MM.1S (cell line): ENCODE results near the gene KCNG4.
"Not testable (repeated sequence)": the region's sequence is repeated elsewhere in the genome, so short reads cannot be mapped to it uniquely, and the experiment has no call there.

Source experiments
- DNase-seq: peaks from one replicate; pipeline ENCODE4 v3.0.0-alpha.2; 2015
- H2AFZ ChIP-seq: fragments of 300-600 bp; sonication (generic); 2 replicates; pipeline ENCODE4 v1.6.0; 2016; ENCODE audit warnings: antibody characterized with exemption, low read length
- H3F3A ChIP-seq: fragments of 300-600 bp; sonication (generic); 2 replicates; pipeline ENCODE4 v1.6.1; 2016; ENCODE audit warnings: mild to moderate bottlenecking, antibody characterized with exemption, low read length, moderate library complexity, mixed read lengths; ENCODE audit not compliant: insufficient read depth
- H3K27ac ChIP-seq: fragments of 300-600 bp; sonication (generic); 2 replicates; pipeline ENCODE4 v1.5.1; 2016; ENCODE audit warnings: mild to moderate bottlenecking, low read length
- H3K27me3 ChIP-seq: fragments of 300-600 bp; sonication (generic); replicated peaks from 2 replicates; pipeline ENCODE4 v1.6.0; 2016; ENCODE audit warnings: low read length; ENCODE audit not compliant: insufficient read depth
- H3K36me3 ChIP-seq: fragments of 300-600 bp; sonication (generic); replicated peaks from 2 replicates; pipeline ENCODE4 v1.6.1; 2016; ENCODE audit warnings: mild to moderate bottlenecking, low read length, mixed read lengths; ENCODE audit not compliant: insufficient read depth
- H3K4me1 ChIP-seq: fragments of 300-600 bp; sonication (generic); 2 replicates; pipeline ENCODE4 v1.6.1; 2016; ENCODE audit warnings: low read length, mixed read lengths
- H3K4me2 ChIP-seq: fragments of 300-600 bp; sonication (generic); 2 replicates; pipeline ENCODE4 v1.6.0; 2016; ENCODE audit warnings: low read depth, low read length
- H3K4me3 ChIP-seq: fragments of 300-600 bp; sonication (generic); 2 replicates; pipeline ENCODE4 v1.5.1; 2016; ENCODE audit warnings: low read length, mixed read lengths
- H3K79me2 ChIP-seq: fragments of 300-600 bp; sonication (generic); 2 replicates; pipeline ENCODE4 v1.6.1; 2016; ENCODE audit warnings: mixed run types, low read length, mixed read lengths
- H3K9ac ChIP-seq: fragments of 300-600 bp; sonication (generic); 2 replicates; pipeline ENCODE4 v1.6.1; 2016; ENCODE audit warnings: low read length, mixed read lengths
- H3K9me2 ChIP-seq: fragments of 300-600 bp; sonication (generic); replicated peaks from 2 replicates; pipeline ENCODE4 v1.6.1; 2016; ENCODE audit warnings: mild to moderate bottlenecking, low read length, mixed read lengths; ENCODE audit not compliant: insufficient read depth
- H3K9me3 ChIP-seq: fragments of 300-600 bp; sonication (generic); replicated peaks from 2 replicates; pipeline ENCODE4 v1.6.1; 2016; ENCODE audit warnings: mild to moderate bottlenecking, low read length, mixed read lengths; ENCODE audit not compliant: insufficient read depth
- H4K20me1 ChIP-seq: fragments of 300-600 bp; sonication (generic); 2 replicates; pipeline ENCODE4 v1.6.1; 2016; ENCODE audit warnings: mild to moderate bottlenecking, low read length, moderate library complexity, mixed read lengths; ENCODE audit not compliant: insufficient read depth
- EZH2 ChIP-seq: fragments of 300-600 bp; sonication (generic); optimal IDR thresholded peaks from 2 replicates; pipeline ENCODE3; 2017; ENCODE audit warnings: low read depth, mild to moderate bottlenecking, antibody characterized with exemption, low read length, mixed read lengths
- EZH2phosphoT487 ChIP-seq: fragments of 300-600 bp; sonication (generic); IDR thresholded peaks from 2 replicates; pipeline ENCODE4 v1.6.1; 2018; ENCODE audit warnings: antibody characterized with exemption, low read length
- TF ChIP-seq, protein P1 (sequence below): fragments of 300-600 bp; sonication (generic); IDR thresholded peaks from 2 replicates; pipeline ENCODE4 v1.5.1; 2016; ENCODE audit warnings: antibody characterized with exemption, low read length, mixed read lengths

KCNG4 gene

DNA sequence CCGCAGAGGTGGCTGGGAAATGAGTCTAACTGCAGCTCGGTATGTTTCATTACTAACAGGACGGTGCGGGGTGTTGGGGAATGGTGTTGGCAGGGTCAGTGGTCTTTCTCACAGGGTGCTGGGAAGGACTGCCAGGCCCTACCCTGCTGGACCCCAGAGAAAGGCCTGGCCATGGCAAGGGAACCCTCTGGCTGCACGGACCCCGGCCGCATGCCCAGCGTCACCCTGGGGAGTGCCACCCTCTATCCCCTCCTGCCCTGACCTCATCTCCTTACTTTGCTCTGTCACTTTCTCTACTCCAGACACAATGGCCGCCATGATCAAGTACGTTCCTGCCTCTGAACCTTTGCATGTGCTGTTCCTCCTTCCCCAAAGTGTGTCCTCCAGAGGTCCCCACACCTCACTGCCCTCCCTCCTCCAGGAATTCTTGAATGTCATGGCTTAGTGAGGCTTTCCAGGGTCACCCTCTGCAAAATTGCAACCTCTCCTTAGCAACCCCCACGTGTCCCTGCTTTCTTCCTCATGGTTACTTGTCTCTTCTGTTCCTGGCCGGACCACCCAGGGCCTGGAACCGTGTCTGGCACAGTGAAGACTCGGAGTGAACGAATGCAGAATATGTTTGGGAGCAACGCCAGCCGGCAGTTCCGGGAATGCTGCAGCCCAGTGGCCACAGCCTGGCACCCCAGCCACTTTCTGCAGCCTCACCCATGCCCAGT lies 33.7 kb downstream of the KCNG4 start:
- Histone ChIP-seq H3K4me2 (no peak overlapping the region), H4K20me1 (no peaks in the 10 kb centered on the region), H3K9me2 (no peaks in the 10 kb centered on the region), H3F3A (no peaks in the 10 kb centered on the region), H3K4me3 (no peak overlapping the region), H2AFZ (no peak overlapping the region), H3K79me2 (no peaks in the 10 kb centered on the region), H3K27me3 (peaks cover 17% of the 10 kb centered on the region), H3K9me3 (no peaks in the 10 kb centered on the region), H3K27ac (no peak overlapping the region), H3K4me1 (no peaks in the 10 kb centered on the region), H3K9ac (no peak overlapping the region), H3K36me3 (no peaks in the 10 kb centered on the region)
- DNase-seq: no peak
- TF ChIP-seq, protein P1, sequence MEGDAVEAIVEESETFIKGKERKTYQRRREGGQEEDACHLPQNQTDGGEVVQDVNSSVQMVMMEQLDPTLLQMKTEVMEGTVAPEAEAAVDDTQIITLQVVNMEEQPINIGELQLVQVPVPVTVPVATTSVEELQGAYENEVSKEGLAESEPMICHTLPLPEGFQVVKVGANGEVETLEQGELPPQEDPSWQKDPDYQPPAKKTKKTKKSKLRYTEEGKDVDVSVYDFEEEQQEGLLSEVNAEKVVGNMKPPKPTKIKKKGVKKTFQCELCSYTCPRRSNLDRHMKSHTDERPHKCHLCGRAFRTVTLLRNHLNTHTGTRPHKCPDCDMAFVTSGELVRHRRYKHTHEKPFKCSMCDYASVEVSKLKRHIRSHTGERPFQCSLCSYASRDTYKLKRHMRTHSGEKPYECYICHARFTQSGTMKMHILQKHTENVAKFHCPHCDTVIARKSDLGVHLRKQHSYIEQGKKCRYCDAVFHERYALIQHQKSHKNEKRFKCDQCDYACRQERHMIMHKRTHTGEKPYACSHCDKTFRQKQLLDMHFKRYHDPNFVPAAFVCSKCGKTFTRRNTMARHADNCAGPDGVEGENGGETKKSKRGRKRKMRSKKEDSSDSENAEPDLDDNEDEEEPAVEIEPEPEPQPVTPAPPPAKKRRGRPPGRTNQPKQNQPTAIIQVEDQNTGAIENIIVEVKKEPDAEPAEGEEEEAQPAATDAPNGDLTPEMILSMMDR: no peak
- TF ChIP-seq EZH2phosphoT487 (no peak), EZH2 (no peak)

DNA sequence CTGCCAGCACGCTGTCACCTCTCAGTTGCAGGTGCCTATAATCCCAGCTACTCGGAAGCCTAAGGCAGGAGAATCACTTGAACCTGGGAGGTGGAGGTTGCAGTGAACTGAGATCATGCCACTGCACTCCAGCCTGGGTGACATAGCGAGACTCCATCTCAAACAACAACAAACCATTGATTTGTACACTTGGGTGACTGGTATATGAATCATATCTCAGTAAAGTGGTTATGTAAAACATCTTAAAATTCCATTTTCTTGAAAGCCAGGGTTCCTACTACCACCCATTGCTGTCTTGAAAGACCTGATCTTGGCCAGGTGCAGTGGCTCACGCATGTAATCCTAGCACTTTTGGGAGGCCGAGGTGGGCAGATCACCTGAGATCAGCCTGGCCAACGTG lies 34.7 kb downstream of the KCNG4 start:
- H3K27me3 ChIP-seq: peaks cover 17% of the 10 kb centered on the region
- not testable (repeated sequence) for DNase-seq

DNA sequence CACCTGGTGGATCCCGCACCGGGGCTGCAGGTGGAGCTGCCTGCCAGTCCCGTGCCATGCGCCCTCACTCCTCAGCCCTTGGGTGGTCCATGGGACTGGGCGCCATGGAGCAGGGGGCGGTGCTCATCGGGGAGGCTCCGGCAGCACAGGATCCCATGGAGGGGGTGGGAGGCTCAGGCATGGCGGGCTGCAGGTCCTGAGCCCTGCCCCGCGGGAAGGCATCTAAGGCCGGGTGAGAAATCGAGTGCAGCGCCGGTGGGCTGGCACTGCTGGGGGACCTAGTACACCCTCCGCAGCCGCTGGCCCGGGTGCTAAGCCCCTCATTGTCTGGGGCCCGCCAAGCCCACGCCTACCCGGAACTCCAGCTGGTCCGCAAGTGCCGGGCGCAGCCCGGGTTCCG lies 35.3 kb downstream of the KCNG4 start:
- not testable (repeated sequence) for DNase-seq, H2AFZ ChIP-seq, H4K20me1 ChIP-seq, H3K4me3 ChIP-seq, H3K27ac ChIP-seq, H3F3A ChIP-seq, H3K4me2 ChIP-seq, H3K36me3 ChIP-seq, H3K9me3 ChIP-seq, H3K79me2 ChIP-seq, H3K9ac ChIP-seq, H3K4me1 ChIP-seq, H3K9me2 ChIP-seq
- H3K27me3 ChIP-seq: peaks cover 17% of the 10 kb centered on the region

More for the DNA sequence above, 34.7 kb downstream of the KCNG4 start:
- not testable (repeated sequence) for H3K9ac ChIP-seq, H3K4me1 ChIP-seq, H3K4me3 ChIP-seq, H3F3A ChIP-seq, H3K79me2 ChIP-seq, H3K9me2 ChIP-seq, H3K4me2 ChIP-seq, H3K27ac ChIP-seq, H3K9me3 ChIP-seq, H2AFZ ChIP-seq, H3K36me3 ChIP-seq, H4K20me1 ChIP-seq

DNA sequence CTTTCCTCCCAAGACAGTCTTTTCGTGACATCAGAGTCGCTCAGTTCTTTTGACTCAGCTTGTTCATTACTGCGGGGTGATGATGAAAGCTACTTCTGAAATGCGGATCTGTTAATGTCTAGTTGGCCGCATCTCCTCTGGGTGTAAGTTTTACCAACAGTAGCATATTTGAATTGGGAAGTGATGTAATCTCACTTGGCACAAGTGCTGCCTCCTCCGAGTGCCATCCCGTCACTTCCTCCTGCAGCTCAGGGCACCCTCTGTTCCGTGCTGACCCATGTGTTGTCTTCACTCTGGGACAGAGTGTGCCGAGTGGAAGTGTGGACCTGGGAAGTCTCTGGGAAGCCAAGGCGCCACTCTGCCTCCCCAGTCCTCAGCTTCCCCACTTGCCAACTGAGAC lies 40.0 kb downstream of the KCNG4 start:
- TF ChIP-seq EZH2phosphoT487 (no peak), EZH2 (no peak)
- TF ChIP-seq, protein P1: no peak
- H3K4me1 ChIP-seq: no peaks in the 10 kb centered on the region
- no peaks in the 10 kb centered on the region for H3K9me3 ChIP-seq
- H3K9me2 ChIP-seq: no peaks in the 10 kb centered on the region
- H3K4me3 ChIP-seq: no peak overlapping the region
- H2AFZ ChIP-seq: no peak overlapping the region
- H3F3A ChIP-seq: no peaks in the 10 kb centered on the region
- no peaks in the 10 kb centered on the region for H3K36me3 ChIP-seq
- H3K79me2 ChIP-seq: no peaks in the 10 kb centered on the region
- no peak overlapping the region for H3K4me2 ChIP-seq
- no peak overlapping the region for H3K9ac ChIP-seq
- H3K27me3 ChIP-seq: peaks cover 10% of the 10 kb centered on the region
- no peak for DNase-seq
- no peaks in the 10 kb centered on the region for H4K20me1 ChIP-seq
- H3K27ac ChIP-seq: no peak overlapping the region
